KMS-11 (cell line): ENCODE results near the gene RAB4A.

Experiments
- H2AFZ ChIP-seq: fragments of 200-600 bp; sonication (generic); 2 replicates; pipeline ENCODE4 v1.6.1; 2016; ENCODE audit warnings: antibody characterized with exemption, mixed run types, low read depth
- H3K27ac ChIP-seq: fragments of 200-600 bp; sonication (generic); 2 replicates; pipeline ENCODE4 v1.6.1; 2016; ENCODE audit warnings: mild to moderate bottlenecking, mixed run types
- H3K27me3 ChIP-seq: fragments of 200-600 bp; sonication (generic); 2 replicates; pipeline ENCODE4 v1.6.1; 2017; ENCODE audit warnings: mild to moderate bottlenecking, low read depth, mixed run types, moderate library complexity; ENCODE audit not compliant: insufficient read depth
- H3K36me3 ChIP-seq: fragments of 200-600 bp; sonication (generic); 2 replicates; pipeline ENCODE4 v1.6.1; 2017; ENCODE audit warnings: mild to moderate bottlenecking, mixed run types; ENCODE audit not compliant: insufficient read depth
- H3K4me1 ChIP-seq: fragments of 200-600 bp; sonication (generic); 2 replicates; pipeline ENCODE4 v1.6.1; 2016; ENCODE audit warnings: mild to moderate bottlenecking, low read depth, mixed run types; ENCODE audit not compliant: poor library complexity, severe bottlenecking
- H3K4me2 ChIP-seq: fragments of 200-600 bp; sonication (generic); 2 replicates; pipeline ENCODE4 v1.7.0; 2016; ENCODE audit warnings: mild to moderate bottlenecking, mixed run types
- H3K4me3 ChIP-seq: fragments of 200-600 bp; sonication (generic); IDR thresholded peaks from 2 replicates; pipeline ENCODE4 v1.6.1; 2017; ENCODE audit warnings: low read depth, low read length, mixed read lengths; ENCODE audit not compliant: insufficient read depth
- H3K79me2 ChIP-seq: fragments of 200-600 bp; sonication (generic); 2 replicates; pipeline ENCODE4 v1.6.1; 2016; ENCODE audit warnings: low read depth, mixed run types; ENCODE audit not compliant: insufficient read depth
- H3K9ac ChIP-seq: fragments of 200-600 bp; sonication (generic); 2 replicates; pipeline ENCODE4 v1.6.1; 2016; ENCODE audit warnings: mild to moderate bottlenecking, mixed run types
- H4K20me1 ChIP-seq: fragments of 200-600 bp; sonication (generic); 2 replicates; pipeline ENCODE4 v1.6.1; 2016; ENCODE audit warnings: mild to moderate bottlenecking, mixed run types; ENCODE audit not compliant: insufficient read depth
- CTCF ChIP-seq: fragments of 200-600 bp; sonication (generic); conservative IDR thresholded peaks from 2 replicates; pipeline ENCODE4 v1.6.1; 2017; ENCODE audit warnings: low read depth, mild to moderate bottlenecking, antibody characterized with exemption, low read length, moderate library complexity, mixed read lengths

Gene RAB4A

GRCh38 chr1:229296541-229296941 lies 25.6 kb downstream of the RAB4A start:
- H3K36me3 ChIP-seq: no peaks in the 10 kb centered on the region
- no peaks in the 10 kb centered on the region for H4K20me1 ChIP-seq
- H3K4me1 ChIP-seq: no peaks in the 10 kb centered on the region
- H3K79me2 ChIP-seq: no peaks in the 10 kb centered on the region
- no peaks in the 10 kb centered on the region for H3K27me3 ChIP-seq
- H3K4me2 ChIP-seq: no peak overlapping the region
- no peak for TF ChIP-seq CTCF
- H2AFZ ChIP-seq: no peak overlapping the region
- no peak overlapping the region for H3K4me3 ChIP-seq
- no peak overlapping the region for H3K27ac ChIP-seq
- H3K9ac ChIP-seq: no peak overlapping the region

- TF ChIP-seq CTCF: no peak
- Histone ChIP-seq H3K4me3 (no peak overlapping the region), H2AFZ (no peak overlapping the region), H3K27me3 (no peaks in the 10 kb centered on the region), H3K27ac (no peak overlapping the region), H4K20me1 (no peaks in the 10 kb centered on the region), H3K9ac (no peak overlapping the region), H3K36me3 (no peaks in the 10 kb centered on the region), H3K4me1 (no peaks in the 10 kb centered on the region), H3K4me2 (no peak overlapping the region), H3K79me2 (no peaks in the 10 kb centered on the region)
These were observed 26.8 kb downstream of the RAB4A start for GRCh38 chr1:229297746-229298145.

GRCh38 chr1:229298420-229298819 lies 27.5 kb downstream of the RAB4A start:
- no peaks in the 10 kb centered on the region for H3K27me3 ChIP-seq
- TF ChIP-seq CTCF: no peak
- no peak overlapping the region for H3K4me2 ChIP-seq
- no peaks in the 10 kb centered on the region for H3K79me2 ChIP-seq
- H3K27ac ChIP-seq: no peak overlapping the region
- H3K36me3 ChIP-seq: no peaks in the 10 kb centered on the region; the same call in 1 of the 2 replicates
- H2AFZ ChIP-seq: no peak overlapping the region
- H3K4me1 ChIP-seq: no peaks in the 10 kb centered on the region
- no peaks in the 10 kb centered on the region for H4K20me1 ChIP-seq
- H3K4me3 ChIP-seq: no peak overlapping the region
- no peak overlapping the region for H3K9ac ChIP-seq

- Histone ChIP-seq H3K4me2 (no peak overlapping the region), H3K36me3 (no peaks in the 10 kb centered on the region; the same call in 1 of the 2 replicates), H3K4me3 (no peak overlapping the region), H3K27ac (no peak overlapping the region), H3K79me2 (no peaks in the 10 kb centered on the region), H3K9ac (no peak overlapping the region), H2AFZ (no peak overlapping the region), H3K4me1 (no peaks in the 10 kb centered on the region), H4K20me1 (no peaks in the 10 kb centered on the region), H3K27me3 (no peaks in the 10 kb centered on the region)
- TF ChIP-seq CTCF: no peak
These were observed 28.1 kb downstream of the RAB4A start for GRCh38 chr1:229298887-229299503.
